NB4 (cell line): Measurements from ENCODE around the gene DIP2C.

Experiments used
- MYC ChIP-seq: IDR thresholded peaks from 2 replicates; pipeline ENCODE4 v1.6.1; 2011; ENCODE audit warnings: low read depth, low read length
- POLR2A ChIP-seq: IDR thresholded peaks from 2 replicates; pipeline ENCODE4 v1.6.1; 2011; ENCODE audit warnings: mild to moderate bottlenecking; ENCODE audit not compliant: insufficient read length; ENCODE audit errors: extremely low read depth
- TF ChIP-seq, protein P1 (sequence below): IDR thresholded peaks from one replicate; pipeline ENCODE4 v1.5.1; 2012; ENCODE audit warnings: low read depth, low read length
- TF ChIP-seq, protein P2 (sequence below): IDR thresholded peaks from 2 replicates; pipeline ENCODE4 v1.6.1; 2011; ENCODE audit warnings: low read depth, low read length

DNA sequence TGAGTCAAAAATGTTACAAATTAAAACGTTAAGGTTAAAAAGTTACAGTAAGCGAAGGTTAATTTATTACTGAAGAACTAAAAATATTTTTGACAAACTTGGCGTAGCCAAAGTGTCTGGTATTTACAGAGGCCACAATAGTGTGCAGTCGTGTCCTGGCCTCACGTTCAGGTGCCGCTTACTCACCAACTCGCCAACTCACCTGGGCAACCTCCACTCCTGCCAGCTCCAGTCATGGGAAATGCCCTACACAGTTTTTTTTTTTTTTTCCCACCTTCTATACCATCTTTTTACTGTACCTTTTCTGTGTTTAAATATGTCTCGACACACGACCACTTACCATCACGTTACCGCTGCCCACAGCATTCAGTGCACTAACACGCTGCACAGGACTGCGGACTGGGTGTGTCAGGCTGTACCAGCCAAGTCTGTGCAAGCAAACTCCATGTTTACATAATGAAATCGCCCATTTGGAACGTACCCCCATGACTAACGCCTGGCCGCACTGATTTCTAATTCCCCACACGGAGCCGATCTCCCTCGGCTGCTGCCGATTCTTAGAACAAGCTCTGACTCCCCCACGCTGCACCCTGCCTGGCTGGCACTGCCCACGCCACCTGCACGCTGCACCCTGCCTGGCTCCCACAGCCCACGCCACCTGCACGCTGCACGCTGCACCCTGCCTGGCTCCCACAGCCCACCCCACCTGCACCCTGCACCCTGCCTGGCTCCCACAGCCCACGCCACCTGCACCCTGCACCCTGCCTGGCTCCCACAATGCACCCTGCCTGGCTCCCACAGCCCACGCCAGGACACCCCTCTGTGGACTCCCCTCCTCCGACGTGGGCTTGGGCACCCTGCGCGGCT, 351.1 kb downstream of the DIP2C start:
- TF ChIP-seq POLR2A, result no peak
- TF ChIP-seq, protein P1, sequence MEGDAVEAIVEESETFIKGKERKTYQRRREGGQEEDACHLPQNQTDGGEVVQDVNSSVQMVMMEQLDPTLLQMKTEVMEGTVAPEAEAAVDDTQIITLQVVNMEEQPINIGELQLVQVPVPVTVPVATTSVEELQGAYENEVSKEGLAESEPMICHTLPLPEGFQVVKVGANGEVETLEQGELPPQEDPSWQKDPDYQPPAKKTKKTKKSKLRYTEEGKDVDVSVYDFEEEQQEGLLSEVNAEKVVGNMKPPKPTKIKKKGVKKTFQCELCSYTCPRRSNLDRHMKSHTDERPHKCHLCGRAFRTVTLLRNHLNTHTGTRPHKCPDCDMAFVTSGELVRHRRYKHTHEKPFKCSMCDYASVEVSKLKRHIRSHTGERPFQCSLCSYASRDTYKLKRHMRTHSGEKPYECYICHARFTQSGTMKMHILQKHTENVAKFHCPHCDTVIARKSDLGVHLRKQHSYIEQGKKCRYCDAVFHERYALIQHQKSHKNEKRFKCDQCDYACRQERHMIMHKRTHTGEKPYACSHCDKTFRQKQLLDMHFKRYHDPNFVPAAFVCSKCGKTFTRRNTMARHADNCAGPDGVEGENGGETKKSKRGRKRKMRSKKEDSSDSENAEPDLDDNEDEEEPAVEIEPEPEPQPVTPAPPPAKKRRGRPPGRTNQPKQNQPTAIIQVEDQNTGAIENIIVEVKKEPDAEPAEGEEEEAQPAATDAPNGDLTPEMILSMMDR, result no peak
- no peak for TF ChIP-seq MYC
- TF ChIP-seq, protein P2, sequence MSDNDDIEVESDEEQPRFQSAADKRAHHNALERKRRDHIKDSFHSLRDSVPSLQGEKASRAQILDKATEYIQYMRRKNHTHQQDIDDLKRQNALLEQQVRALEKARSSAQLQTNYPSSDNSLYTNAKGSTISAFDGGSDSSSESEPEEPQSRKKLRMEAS, result no peak
